GM19324 (cell line): Measurements from ENCODE around the gene CLDN6.
"Not testable (repeated sequence)": the region's sequence is repeated elsewhere in the genome, so short reads cannot be mapped to it uniquely, and the experiment has no call there.

Experiments
- ATAC-seq: cut with Tn5 transposase; IDR thresholded peaks from one replicate; pipeline ENCODE4 v1.9.1; 2021; ENCODE audit warnings: mild to moderate bottlenecking, moderate library complexity; ENCODE audit not compliant: unreplicated experiment, low FRiP score

Gene CLDN6, protein sequence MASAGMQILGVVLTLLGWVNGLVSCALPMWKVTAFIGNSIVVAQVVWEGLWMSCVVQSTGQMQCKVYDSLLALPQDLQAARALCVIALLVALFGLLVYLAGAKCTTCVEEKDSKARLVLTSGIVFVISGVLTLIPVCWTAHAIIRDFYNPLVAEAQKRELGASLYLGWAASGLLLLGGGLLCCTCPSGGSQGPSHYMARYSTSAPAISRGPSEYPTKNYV

DNA sequence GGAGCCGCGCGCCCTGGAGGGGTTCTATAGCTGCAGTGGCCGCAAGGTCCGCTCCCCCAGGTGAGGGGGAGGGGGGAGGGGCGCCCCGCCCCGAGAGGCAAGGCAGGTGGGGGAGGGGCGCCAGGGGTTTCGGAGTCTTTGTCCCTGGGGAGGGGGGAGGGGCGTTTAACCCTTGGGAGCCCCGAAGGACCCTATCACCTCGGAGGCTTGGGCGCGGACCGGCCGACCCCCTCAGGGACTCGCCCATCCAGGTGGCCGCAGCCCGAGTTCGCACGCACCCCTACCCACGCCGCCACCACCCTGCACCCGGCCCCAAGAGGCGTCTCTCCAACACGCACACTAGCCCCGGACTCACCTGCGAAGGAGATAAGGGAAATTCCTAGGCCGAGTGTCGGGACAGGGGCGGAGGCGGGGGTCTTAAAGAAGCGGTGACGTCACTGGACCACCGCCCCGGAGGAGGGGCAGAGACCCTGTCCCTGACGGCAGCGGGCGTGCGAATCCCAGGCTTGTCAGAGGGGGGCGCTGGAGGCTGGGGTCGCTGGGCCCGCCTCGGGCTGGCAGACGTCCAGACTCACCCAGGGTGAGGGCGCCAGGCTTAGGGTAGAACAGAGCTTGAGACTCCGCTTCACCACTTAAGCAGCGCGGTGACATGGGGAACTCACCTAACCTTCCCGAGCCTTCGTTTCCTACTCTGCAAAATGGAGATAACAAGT, at the start of gene CLDN6:
CLDN6 (minus strand) TSS at position 390 of the 713 bp plus-strand sequence. CDS start 2,162 bp downstream, outside the sequence.
- ATAC-seq = no peak

- no peak for ATAC-seq
Observed at GRCh38 chr16:3066440-3066748, 48.4 kb upstream of the CLDN6 start.

DNA sequence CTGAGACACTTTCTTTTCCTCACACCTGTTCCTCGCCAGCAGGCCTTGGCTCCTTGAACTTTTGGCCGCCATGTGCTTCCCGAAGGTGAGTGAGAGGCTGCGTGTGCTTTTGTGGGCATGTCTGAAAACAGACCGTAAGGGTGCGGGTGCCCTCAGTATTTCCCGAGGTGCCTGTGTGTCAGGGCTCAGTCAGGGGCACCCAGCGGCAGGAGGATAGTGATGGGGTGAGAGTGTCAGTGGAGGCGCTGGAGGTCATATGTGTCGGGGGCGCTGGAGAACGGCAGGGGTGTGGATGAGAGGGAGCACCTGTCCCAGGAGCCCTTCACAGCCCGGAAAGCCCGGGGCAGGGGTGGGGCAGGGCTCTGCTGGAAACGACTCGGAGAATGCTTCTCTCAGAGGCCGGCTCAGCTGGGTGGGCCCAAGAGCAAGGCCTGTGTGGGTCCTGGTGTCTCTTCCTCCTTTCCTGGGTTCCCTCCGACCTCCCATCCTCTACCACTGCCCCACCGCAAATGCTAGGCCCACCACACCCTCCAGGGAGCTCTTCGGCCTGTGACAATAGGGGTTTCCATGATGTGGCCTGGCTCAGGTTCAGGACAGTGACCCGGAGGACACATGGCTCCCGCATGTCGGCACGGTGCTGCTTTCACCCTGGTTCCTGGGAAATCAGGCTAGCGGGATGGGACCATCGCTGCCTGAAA, 47.9 kb upstream of the CLDN6 start:
- no peak for ATAC-seq

DNA sequence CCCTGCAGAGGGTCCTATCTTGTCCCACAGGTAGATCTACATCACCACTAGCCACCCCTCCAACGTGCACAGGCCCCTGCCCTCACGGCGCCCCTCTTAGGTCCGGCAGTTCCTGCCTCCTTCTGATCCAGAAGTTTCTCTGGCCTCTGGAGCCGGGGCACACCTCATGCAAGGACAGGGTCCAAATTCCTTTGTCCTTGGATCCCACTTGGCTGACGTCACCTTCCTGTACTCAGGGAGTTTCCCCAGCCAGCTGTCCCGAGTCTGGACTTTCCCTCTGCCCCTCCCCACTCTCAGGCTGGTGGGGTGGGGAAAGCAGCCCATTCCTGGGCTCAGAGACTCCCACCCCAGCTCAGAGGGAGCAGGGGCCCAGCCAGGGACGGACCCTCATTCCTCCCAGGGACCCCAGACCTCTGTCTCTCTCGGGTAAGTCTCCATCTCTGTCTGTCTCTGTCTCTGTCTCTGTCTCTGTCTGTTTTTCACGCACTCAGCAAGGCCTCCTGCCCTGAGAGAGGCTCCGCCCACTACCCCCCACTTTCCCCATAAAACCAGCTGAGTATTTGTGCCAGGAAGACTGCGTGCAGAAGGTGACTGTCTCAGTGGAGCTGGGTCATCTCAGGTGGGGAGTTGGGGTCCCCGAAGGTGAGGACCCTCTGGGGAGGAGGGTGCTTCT, 47.2 kb upstream of the CLDN6 start, which contains the start of gene IL32:
IL32 (plus strand) TSS at position 572 of the 673 bp plus-strand sequence. CDS start 172 bp downstream, outside the sequence.
- ATAC-seq = no peak

- no peak for ATAC-seq
Observed at GRCh38 chr16:3063625-3064386, 45.8 kb upstream of the CLDN6 start.

DNA sequence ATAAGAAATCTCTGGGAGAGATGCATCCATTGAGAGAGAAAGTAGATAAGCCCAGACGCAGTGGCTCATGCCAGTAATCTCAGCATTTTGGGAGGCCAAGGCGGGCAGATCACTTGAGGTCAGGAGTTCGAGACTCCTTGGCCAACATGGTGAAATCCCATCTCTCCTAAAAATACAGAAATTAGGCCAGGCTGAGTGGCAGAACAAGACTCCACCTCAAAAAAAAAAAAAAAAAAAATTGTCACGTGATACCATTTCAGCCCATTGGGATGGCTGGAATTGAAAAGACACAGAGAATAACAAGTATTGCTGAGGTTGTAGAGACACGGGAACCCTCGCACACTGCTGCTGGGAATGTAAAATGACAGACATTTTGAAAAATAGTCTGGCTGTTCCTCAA, 44.6 kb upstream of the CLDN6 start:
- no peak for ATAC-seq

DNA sequence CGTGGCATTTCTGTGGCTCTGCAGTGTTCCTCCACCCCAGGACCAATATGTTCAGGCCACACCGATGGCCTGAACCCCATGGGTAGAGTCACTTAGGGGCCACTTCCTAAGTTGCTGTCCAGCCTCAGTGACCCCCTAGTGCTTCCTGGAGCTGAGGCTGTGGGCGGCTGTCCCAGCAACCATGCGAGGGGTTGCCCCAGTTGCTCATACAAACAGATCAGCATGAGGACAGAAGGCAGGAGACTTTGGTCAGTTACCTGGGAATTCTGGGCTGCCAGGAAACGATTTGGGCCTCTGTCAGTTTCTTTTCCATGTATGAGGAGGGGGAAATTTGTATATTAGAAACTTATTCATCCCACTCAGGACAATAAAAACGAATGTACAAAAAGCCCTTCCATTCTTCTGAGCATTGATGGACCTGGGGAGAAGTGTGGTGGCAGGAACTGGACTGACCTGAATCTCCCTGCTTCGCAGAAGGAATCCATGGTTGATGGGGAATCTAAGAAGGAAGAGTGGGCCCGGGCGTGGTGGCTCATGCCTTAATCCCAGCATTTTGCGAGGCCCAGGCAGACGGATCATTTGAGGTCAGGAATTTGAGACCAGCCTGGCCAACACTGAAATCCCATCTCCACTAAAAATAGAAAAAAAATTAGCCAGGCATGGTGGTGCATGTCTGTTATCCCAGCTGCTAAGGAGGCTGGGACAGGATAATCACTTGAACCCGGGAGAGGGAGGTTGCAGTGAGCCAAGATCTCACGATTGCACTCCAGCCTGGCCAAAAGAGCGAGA, 42.5 kb upstream of the CLDN6 start:
- ATAC-seq = no peak

DNA sequence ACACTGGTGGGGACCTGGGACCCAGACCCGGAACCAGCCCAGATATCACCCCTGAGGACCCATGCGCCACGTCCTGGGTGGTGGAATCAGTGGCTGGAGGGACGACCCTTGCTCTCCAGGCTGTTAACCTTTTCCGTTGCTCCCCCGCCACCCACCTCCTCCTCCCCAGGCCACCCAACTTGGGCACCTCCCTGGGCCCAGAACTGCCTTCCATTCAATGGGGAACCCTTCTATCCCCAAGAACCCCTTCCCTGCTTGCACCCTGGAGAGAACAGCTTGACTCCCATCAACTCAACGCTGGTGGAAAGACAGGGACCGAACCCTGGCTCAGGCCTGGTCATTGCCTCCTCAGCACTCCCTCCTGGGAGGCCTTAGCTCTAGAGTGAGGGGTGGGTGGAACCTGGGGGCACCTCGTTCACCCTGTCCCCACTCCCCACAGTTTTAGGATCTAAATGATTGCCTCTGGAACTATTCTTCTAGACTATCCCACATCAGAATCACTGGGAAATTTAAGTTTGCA, 41.8 kb upstream of the CLDN6 start:
- no peak for ATAC-seq

GRCh38 chr16:3059041-3059722, 41.2 kb upstream of the CLDN6 start:
- peak; percentile 86 for ATAC-seq

DNA sequence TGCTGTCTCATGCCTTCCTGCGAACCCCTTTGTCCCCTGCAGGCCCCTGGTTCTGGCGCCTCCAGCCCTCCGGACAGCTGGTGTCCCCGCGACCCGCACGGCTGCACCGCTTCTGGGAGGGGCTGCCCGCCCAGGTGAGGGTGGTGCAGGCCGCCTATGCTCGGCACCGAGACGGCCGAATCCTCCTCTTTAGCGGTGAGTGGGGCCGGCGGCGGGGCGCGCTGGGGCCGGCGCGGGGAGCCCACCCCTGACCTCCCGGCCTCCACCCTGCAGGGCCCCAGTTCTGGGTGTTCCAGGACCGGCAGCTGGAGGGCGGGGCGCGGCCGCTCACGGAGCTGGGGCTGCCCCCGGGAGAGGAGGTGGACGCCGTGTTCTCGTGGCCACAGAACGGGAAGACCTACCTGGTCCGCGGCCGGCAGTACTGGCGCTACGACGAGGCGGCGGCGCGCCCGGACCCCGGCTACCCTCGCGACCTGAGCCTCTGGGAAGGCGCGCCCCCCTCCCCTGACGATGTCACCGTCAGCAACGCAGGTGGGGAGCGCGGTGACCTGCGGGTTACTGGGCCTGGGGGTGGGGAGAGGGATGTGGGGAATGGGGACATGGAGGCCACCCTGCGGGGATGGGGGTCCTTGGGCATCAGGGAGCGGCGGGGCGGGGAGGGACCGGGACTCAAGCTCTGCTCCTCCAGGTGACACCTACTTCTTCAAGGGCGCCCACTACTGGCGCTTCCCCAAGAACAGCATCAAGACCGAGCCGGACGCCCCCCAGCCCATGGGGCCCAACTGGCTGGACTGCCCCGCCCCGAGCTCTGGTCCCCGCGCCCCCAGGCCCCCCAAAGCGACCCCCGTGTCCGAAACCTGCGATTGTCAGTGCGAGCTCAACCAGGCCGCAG, 40.4 kb upstream of the CLDN6 start:
- ATAC-seq = no peak

- no peak for ATAC-seq
Observed at GRCh38 chr16:3057181-3058138, 39.5 kb upstream of the CLDN6 start.

DNA sequence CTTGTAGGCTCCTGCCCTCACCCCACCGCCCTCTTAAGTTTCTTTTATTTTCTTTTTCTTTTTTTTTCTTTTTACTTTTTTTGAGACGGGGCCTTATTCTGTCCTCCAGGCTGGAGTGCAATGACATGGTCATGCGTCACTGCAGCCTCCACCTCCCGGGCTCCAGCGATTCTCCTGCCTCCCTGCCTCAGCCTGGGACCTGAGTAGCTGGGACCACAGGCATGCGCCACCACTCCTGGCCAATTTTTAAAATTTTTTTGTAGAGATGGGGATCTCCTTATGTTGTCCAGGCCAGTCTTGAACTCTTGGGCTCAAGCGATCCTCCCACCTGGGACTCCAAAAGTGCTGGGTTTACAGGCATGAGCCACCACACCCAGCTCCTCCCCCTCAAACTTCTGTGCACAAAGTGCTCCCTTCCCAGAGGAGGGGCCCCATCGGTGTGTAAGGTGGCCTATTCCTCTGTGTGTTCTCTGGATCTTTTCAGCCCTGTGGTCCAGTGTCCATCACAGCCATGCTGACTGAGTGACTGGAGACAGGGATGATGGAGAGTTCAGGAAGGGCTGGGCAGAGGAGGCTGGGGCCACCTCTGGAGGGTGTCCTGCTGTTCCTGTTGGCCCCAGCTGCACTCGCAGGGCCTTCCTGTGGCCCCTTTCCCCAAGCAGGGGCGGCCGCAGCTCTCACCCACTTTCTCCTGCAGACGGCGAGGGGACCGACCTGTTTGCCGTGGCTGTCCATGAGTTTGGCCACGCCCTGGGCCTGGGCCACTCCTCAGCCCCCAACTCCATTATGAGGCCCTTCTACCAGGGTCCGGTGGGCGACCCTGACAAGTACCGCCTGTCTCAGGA, 38.6 kb upstream of the CLDN6 start:
- ATAC-seq = no peak

DNA sequence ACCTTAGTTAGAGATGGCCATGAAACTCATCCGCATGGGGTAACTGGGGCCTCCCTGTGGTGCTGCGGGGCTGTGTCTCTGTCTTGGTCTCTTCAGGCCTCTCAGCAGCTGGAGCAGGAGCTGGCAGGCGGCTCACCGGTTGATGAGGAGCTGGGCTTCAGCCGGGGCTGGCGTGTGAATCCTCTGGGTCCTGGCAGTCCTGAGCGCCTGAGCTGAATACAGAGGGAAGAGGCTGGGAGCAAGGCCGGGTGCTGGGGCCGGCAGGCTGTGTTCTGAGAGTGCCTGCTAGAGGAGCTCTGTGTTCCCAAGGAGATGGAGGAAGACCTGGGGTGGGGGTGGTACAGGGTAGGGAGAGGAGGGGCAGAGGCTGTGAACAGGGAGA, 37.7 kb upstream of the CLDN6 start:
- not testable (repeated sequence) for ATAC-seq

DNA sequence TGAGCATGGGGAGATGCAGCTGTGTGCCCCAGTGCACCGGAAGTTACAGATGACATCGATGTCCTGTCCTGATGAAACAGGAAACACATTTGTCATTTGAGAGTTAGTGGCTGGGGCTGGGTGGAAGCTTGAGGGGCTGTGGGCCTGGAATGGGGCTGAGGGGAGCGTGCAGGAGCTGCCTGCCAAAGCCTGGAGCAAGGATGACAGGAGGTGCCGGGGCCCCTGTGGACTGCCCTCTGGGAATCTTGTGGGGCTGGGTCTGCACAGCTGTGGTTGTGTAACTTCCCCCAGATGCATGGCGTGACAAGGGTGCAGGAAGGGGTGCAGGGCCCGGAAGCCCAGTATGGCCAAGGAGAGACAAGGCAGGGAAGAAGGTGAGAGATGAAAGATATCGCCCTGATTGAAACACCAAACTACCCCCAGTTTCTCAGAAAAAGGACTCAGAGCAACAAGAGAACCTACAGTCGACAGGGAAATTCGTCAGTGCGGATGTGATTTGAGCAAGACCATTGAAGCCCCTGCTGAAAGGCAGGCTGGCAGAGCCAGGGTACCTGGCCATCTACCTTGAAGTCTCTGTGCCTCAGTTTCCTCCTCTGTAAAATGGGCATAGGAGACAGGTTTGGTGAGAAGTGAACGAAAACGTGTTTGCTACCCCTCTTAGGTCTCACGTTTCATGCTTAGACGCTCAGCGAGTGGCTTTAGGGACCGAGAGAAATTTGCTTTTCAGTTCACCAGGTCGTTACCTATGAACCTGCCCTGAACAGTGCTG, 37.2 kb upstream of the CLDN6 start:
- no peak for ATAC-seq

DNA sequence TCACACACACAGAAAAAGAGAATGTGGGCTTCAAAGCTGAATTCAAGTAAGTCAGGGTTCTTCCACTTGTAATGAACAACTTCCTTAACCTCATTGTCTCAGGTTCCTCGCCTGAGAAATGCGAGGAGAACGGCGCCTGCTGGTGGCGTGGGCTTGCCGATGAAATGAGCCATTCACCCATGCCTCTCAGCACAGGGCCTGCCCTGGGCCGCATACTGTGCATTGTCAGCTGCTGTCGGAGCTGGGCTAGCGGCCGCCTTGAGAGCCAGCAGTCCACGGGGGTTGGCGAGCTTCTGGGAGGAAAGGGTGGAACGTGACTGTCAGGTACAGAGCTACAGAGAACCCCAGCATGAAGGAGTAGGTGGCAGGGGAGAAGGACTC, 35.3 kb upstream of the CLDN6 start:
- ATAC-seq = not testable (repeated sequence)
